Bronchial epithelial cell (primary cell): Measurements from ENCODE around the gene MMUT. TPM values are rescaled to one million over a fixed set of nuclear protein-coding genes. Genes with fewer than 3 reads are reported as not detected.

Experiments used
- DNase-seq: peaks from one replicate; pipeline ENCODE4 v3.0.0-alpha.2; 2010; ENCODE audit warnings: low read depth
- FAIRE-seq: peaks from 2 replicates; lab custom pipeline; 2011; peaks lifted over from hg19 to GRCh38; lab: Jason Lieb, UNC
- H3K27me3 ChIP-seq: 2 replicates; pipeline ENCODE4 v1.5.1; 2011; ENCODE audit warnings: low read length; ENCODE audit not compliant: control insufficient read depth, insufficient read depth
- H3K36me3 ChIP-seq: 2 replicates; pipeline ENCODE4 v1.5.1; 2011; ENCODE audit warnings: low read length; ENCODE audit not compliant: control insufficient read depth, insufficient read depth
- H3K4me3 ChIP-seq: 2 replicates; pipeline ENCODE4 v1.5.1; 2011; ENCODE audit warnings: mild to moderate bottlenecking, low read depth, low read length, control low read depth
- total RNA-seq: library from RNA; depleted of rRNA; stranded (reverse); fragments of >200 nt; gene quantifications from 2 replicates; pipeline ENCODE4 v1.2.1, GENCODE V29; 2014
- TF ChIP-seq, protein P1 (sequence below): IDR thresholded peaks from 2 replicates; pipeline ENCODE4 v1.5.1; 2011; ENCODE audit warnings: mild to moderate bottlenecking, moderate library complexity, low read length, control low read depth, inconsistent platforms; ENCODE audit not compliant: insufficient read depth, severe bottlenecking

MMUT gene
- total RNA-seq: 16.8 and 19.7 TPM in 2 replicates

DNA sequence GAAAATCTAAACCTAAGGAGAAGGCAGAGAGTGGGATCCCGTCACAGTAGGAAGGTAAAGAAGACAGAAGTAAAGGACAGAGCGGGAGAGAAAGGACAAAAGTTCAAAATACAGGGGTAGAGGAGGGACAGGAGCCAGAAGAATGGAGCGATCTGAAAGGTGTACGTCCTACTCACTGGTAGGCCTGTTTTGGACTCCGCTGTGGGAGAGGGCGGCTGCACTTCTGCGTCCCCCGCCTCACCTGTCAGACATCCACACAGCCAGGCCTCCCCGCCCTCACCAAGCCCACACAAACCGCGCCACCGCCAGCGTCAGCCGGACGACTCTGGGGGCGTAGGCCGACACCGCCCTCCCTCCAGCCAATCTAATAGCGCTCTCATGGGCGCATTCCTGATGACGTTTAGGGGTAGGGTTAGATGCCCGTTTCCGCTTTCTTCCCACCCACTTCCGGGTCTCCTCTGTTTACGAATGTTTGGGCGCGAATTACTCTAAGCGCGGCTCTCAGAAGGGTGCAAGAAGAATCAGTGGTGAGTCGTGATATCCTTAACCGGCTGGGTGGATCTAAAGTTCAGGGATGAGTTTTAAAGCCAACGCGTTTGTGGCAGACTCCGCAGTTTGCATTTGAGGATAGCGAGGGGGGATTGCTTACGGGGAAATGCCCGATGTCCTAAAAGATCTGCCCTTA lies at the start of gene MMUT, which contains the start of gene CENPQ:
Gene MMUT, minus strand, starts transcription at position 327 of the 685 bp plus-strand sequence. CDS start 3,787 bp downstream, outside the sequence.
Gene CENPQ, plus strand, starts transcription at position 444 of the 685 bp plus-strand sequence. CDS start 6,807 bp downstream, outside the sequence.
- peak; percentile 93 for DNase-seq
- TF ChIP-seq, protein P1, sequence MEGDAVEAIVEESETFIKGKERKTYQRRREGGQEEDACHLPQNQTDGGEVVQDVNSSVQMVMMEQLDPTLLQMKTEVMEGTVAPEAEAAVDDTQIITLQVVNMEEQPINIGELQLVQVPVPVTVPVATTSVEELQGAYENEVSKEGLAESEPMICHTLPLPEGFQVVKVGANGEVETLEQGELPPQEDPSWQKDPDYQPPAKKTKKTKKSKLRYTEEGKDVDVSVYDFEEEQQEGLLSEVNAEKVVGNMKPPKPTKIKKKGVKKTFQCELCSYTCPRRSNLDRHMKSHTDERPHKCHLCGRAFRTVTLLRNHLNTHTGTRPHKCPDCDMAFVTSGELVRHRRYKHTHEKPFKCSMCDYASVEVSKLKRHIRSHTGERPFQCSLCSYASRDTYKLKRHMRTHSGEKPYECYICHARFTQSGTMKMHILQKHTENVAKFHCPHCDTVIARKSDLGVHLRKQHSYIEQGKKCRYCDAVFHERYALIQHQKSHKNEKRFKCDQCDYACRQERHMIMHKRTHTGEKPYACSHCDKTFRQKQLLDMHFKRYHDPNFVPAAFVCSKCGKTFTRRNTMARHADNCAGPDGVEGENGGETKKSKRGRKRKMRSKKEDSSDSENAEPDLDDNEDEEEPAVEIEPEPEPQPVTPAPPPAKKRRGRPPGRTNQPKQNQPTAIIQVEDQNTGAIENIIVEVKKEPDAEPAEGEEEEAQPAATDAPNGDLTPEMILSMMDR: no peak
- H3K27me3 ChIP-seq: no peaks in the 10 kb centered on the region
- H3K4me3 ChIP-seq: peak within 1 kb of the TSS; percentile 63
- no peaks in the 10 kb centered on the region for H3K36me3 ChIP-seq
- FAIRE-seq: peak; percentile 79

GRCh38 chr6:49509342-49509741 lies 46.3 kb upstream of the MMUT start:
- H3K4me3 ChIP-seq: no peak overlapping the region
- DNase-seq: no peak
- H3K36me3 ChIP-seq: no peaks in the 10 kb centered on the region
- TF ChIP-seq, protein P1: no peak
- FAIRE-seq: no peak
- no peaks in the 10 kb centered on the region for H3K27me3 ChIP-seq

DNA sequence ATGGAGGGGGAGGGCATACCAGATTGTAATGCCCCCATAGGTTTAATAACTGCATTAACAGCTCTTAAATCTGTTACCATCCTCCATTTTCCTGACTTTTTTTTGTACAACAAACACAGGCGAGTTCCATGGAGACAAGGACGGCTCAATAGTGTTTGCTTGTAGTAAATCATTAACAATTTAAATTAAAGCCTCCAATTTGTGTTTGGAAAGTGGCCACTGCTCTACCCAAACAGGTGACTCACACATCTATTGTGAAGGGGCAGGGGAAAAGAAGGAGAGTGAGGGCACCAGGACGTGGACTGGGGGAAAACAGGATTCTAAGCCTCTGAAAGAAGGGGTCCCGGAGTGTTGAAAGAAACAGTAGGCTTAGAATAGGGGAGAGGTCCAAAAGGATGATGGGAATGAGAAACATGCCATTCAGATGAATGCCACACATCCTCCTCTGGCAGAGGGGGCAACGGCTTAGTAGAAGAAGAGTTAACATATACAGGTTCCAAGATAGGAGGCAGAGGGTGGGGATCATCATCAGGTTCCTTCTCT lies 43.6 kb upstream of the MMUT start:
- Histone ChIP-seq H3K27me3 (no peaks in the 10 kb centered on the region), H3K36me3 (no peaks in the 10 kb centered on the region), H3K4me3 (no peak overlapping the region)
- no peak for FAIRE-seq
- TF ChIP-seq, protein P1: no peak
- DNase-seq: no peak

DNA sequence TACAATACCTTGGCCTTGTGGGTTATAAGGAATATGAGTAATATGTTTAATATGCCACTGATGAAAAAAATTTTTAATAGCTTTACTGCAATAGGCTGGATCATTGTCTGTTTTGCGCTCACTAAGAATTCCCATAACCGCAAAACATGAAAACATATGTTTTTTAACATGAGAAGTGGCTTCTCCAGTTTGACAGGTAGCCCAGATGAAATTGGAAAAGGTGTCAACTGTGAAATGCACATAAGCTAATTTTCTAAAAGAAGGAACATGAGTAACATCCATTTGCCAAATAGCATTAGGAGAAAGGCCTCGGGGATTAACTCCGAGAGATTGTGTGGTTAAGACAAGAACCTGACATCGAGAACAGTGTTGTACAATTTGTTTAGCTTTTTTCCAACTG lies 41.6 kb upstream of the MMUT start:
- Histone ChIP-seq H3K4me3 (no peak overlapping the region), H3K27me3 (no peaks in the 10 kb centered on the region), H3K36me3 (no peaks in the 10 kb centered on the region)
- DNase-seq (no peak), FAIRE-seq (no peak)
- TF ChIP-seq, protein P1: no peak

GRCh38 chr6:49499623-49500022 lies 36.6 kb upstream of the MMUT start, which contains the start of gene GLYATL3:
Gene GLYATL3 (plus strand): TSS chr6:49499923. CDS start chr6:49511991, 12,068 bp downstream.
- no peak for DNase-seq
- TF ChIP-seq, protein P1: no peak
- Histone ChIP-seq H3K36me3 (no peaks in the 10 kb centered on the region), H3K27me3 (no peaks in the 10 kb centered on the region), H3K4me3 (no peak within 1 kb of the TSS)
- FAIRE-seq: no peak
